H1 (cell line): Measurements from ENCODE around the gene LIG4. TPM values are rescaled to one million over a fixed set of nuclear protein-coding genes. Genes with fewer than 3 reads are reported as not detected.
A peak's percentile ranks its signal among the peaks of the same experiment; 100 is the strongest.

Experiments
- CTCF ChIA-PET: fragments of 300-600 bp; sonication (Branson Sonifier 250); formaldehyde crosslinking; loops from one replicate; lab custom pipeline; 2021; ENCODE audit not compliant: partially characterized antibody; lab: Charles Lee
- POLR2A ChIA-PET: fragments of 300-600 bp; sonication (Branson Sonifier 250); formaldehyde crosslinking; loops from one replicate; lab custom pipeline; 2021; ENCODE audit warnings: inconsistent platforms; ENCODE audit not compliant: partially characterized antibody; lab: Charles Lee
- DNase-seq, 2 experiments: peaks; one replicate each; pipeline versions ENCODE4 v3.0.0 to v3.0.0-alpha.2; 2010 to 2022; ENCODE audit warnings: low spot score in 2 of 2, low read depth in 1 of 2, mixed read lengths in 1 of 2
- FAIRE-seq: peaks from 2 replicates; lab custom pipeline; 2011; peaks lifted over from hg19 to GRCh38; lab: Jason Lieb, UNC
- H2AFZ ChIP-seq: 2 replicates; pipeline ENCODE4 v1.8.1; 2012; ENCODE audit warnings: low read length, inconsistent platforms
- H2AK5ac ChIP-seq: 2 replicates; pipeline ENCODE4 v1.6.1; 2013; ENCODE audit warnings: low read depth, low read length
- H2BK120ac ChIP-seq: replicated peaks from 2 replicates; pipeline ENCODE3; 2013; ENCODE audit warnings: low read depth, low read length, inconsistent platforms
- H2BK12ac ChIP-seq: 2 replicates; pipeline ENCODE4 v1.6.1; 2013; ENCODE audit warnings: low read depth, low read length
- H2BK15ac ChIP-seq: 2 replicates; pipeline ENCODE4 v1.6.1; 2013; ENCODE audit warnings: low read length
- H2BK20ac ChIP-seq: 2 replicates; pipeline ENCODE4 v1.6.1; 2013; ENCODE audit warnings: low read length
- H2BK5ac ChIP-seq: 2 replicates; pipeline ENCODE4 v1.6.1; 2013; ENCODE audit warnings: low read depth, low read length
- H3K14ac ChIP-seq: 2 replicates; pipeline ENCODE4 v1.6.1; 2013; ENCODE audit warnings: inconsistent platforms; ENCODE audit not compliant: insufficient read length
- H3K18ac ChIP-seq: 2 replicates; pipeline ENCODE4 v1.6.1; 2013; ENCODE audit warnings: low read length; ENCODE audit errors: extremely low read depth
- H3K23ac ChIP-seq: 2 replicates; pipeline ENCODE4 v1.6.1; 2013; ENCODE audit warnings: inconsistent platforms; ENCODE audit not compliant: insufficient read length
- H3K23me2 ChIP-seq: 2 replicates; pipeline ENCODE4 v1.6.1; 2013; ENCODE audit warnings: low read depth, low read length
- H3K27ac ChIP-seq: 2 replicates; pipeline ENCODE4 v1.6.1; 2011; ENCODE audit warnings: low read depth, low read length, inconsistent platforms
- H3K27me3 ChIP-seq, 4 experiments: replicated peaks in 1 of 4; 1 replicate in 1 of 4; 2 replicates in 3 of 4; pipeline versions ENCODE4 v1.6.1 to v1.8.1; 2011 to 2013; ENCODE audit warnings: low read length in 3 of 4, mild to moderate bottlenecking in 3 of 4, inconsistent platforms in 2 of 4, mixed read lengths in 2 of 4, moderate library complexity in 1 of 4; ENCODE audit not compliant: control insufficient read depth in 3 of 4, insufficient read depth in 3 of 4; ENCODE audit errors: extremely low read depth in 1 of 4
- H3K36me3 ChIP-seq, 4 experiments: 2 replicates each; pipeline versions ENCODE4 v1.6.1 to v1.8.1; 2011 to 2013; ENCODE audit warnings: mild to moderate bottlenecking in 4 of 4, low read length in 3 of 4, moderate library complexity in 2 of 4, control low read depth in 1 of 4, inconsistent platforms in 1 of 4; ENCODE audit not compliant: insufficient read depth in 4 of 4, control insufficient read depth in 2 of 4
- H3K4ac ChIP-seq: replicated peaks from 2 replicates; pipeline ENCODE3; 2013; ENCODE audit warnings: low read length, low read depth, mixed read lengths, inconsistent platforms; ENCODE audit not compliant: insufficient read length
- H3K4me1 ChIP-seq, 4 experiments: replicated peaks in 1 of 4; 1 replicate in 1 of 4; 2 replicates in 3 of 4; pipeline versions ENCODE4 v1.6.1 to v1.8.1; 2011 to 2013; ENCODE audit warnings: low read length in 3 of 4, inconsistent platforms in 2 of 4, mixed read lengths in 1 of 4; ENCODE audit not compliant: insufficient read depth in 4 of 4, control insufficient read depth in 3 of 4
- H3K4me2 ChIP-seq, 2 experiments: 2 replicates each; pipeline versions ENCODE4 v1.6.1 to v1.8.1; 2011 to 2013; ENCODE audit warnings: low read depth in 2 of 2, low read length in 2 of 2, control low read depth in 1 of 2, inconsistent platforms in 1 of 2, mild to moderate bottlenecking in 1 of 2; ENCODE audit not compliant: insufficient read depth in 1 of 2
- H3K4me3 ChIP-seq, 4 experiments: fragments of 200-600, 300-600 bp in 1 of 4; sonication (generic), shearing (Covaris generic), sonication (Bioruptor Twin) in 1 of 4; 2 replicates each; pipeline versions ENCODE4 v1.5.1 to v1.8.1; 2011 to 2016; ENCODE audit warnings: low read length in 4 of 4, low read depth in 3 of 4, control low read depth in 2 of 4, inconsistent platforms in 2 of 4, mild to moderate bottlenecking in 2 of 4, mixed read lengths in 1 of 4, moderate library complexity in 1 of 4; ENCODE audit not compliant: insufficient read depth in 2 of 4; ENCODE audit errors: extremely low read depth in 1 of 4
- H3K56ac ChIP-seq: replicated peaks from 2 replicates; pipeline ENCODE3; 2013; ENCODE audit warnings: low read depth, mild to moderate bottlenecking, mixed read lengths, low read length, inconsistent platforms; ENCODE audit not compliant: insufficient read length
- H3K79me1 ChIP-seq: 2 replicates; pipeline ENCODE4 v1.6.1; 2013; ENCODE audit warnings: low read depth, low read length, control low read depth
- H3K79me2 ChIP-seq, 2 experiments: 2 replicates each; pipeline versions ENCODE4 v1.6.1 to v1.8.1; 2012 to 2013; ENCODE audit warnings: low read length in 2 of 2, mild to moderate bottlenecking in 2 of 2, inconsistent platforms in 1 of 2; ENCODE audit not compliant: insufficient read depth in 2 of 2, control insufficient read depth in 1 of 2
- H3K9ac ChIP-seq, 4 experiments: replicated peaks in 1 of 4; 1 replicate in 1 of 4; 2 replicates in 3 of 4; pipeline versions ENCODE4 v1.6.1 to v1.8.1; 2011 to 2013; ENCODE audit warnings: low read depth in 3 of 4, low read length in 3 of 4, control low read depth in 2 of 4, mild to moderate bottlenecking in 2 of 4, moderate library complexity in 2 of 4, inconsistent platforms in 1 of 4; ENCODE audit errors: extremely low read depth in 1 of 4
- H3K9me3 ChIP-seq, 2 experiments: 2 replicates each; pipeline versions ENCODE4 v1.6.1 to v1.8.1; 2012 to 2013; ENCODE audit warnings: mild to moderate bottlenecking in 2 of 2, moderate library complexity in 2 of 2, control low read depth in 1 of 2, inconsistent platforms in 1 of 2, low read depth in 1 of 2, low read length in 1 of 2, mixed read lengths in 1 of 2; ENCODE audit not compliant: insufficient read depth in 2 of 2
- H4K20me1 ChIP-seq, 2 experiments: replicated peaks in 1 of 2; 2 replicates each; pipeline versions ENCODE3 to v1.8.1; 2011 to 2013; ENCODE audit warnings: inconsistent platforms in 2 of 2, low read length in 2 of 2, mild to moderate bottlenecking in 1 of 2; ENCODE audit not compliant: insufficient read depth in 2 of 2, control insufficient read depth in 1 of 2
- H4K5ac ChIP-seq: 2 replicates; pipeline ENCODE4 v1.6.1; 2013; ENCODE audit warnings: low read length, low read depth, mixed read lengths, inconsistent platforms; ENCODE audit not compliant: insufficient read length
- H4K8ac ChIP-seq: 2 replicates; pipeline ENCODE4 v1.8.0; 2013; ENCODE audit warnings: mild to moderate bottlenecking, moderate library complexity, low read length, inconsistent platforms; ENCODE audit not compliant: insufficient read depth; ENCODE audit errors: extremely low read depth
- H4K91ac ChIP-seq: replicated peaks from 2 replicates; pipeline ENCODE3; 2013; ENCODE audit warnings: low read length, mixed read lengths, inconsistent platforms; ENCODE audit not compliant: insufficient read length
- KDM4A ChIP-seq: IDR thresholded peaks from one replicate; pipeline ENCODE4 v1.7.1; 2012; ENCODE audit warnings: low read depth, mild to moderate bottlenecking, moderate library complexity, low read length, inconsistent platforms; ENCODE audit not compliant: severe bottlenecking
- TAF7 ChIP-seq: optimal IDR thresholded peaks from 2 replicates; pipeline ENCODE3; 2011; ENCODE audit warnings: low read depth, mild to moderate bottlenecking, inconsistent platforms, low read length, moderate library complexity, borderline replicate concordance
- WGBS, 2 experiments: shearing (Covaris generic) in 1 of 2; methylation state at CpG; one replicate each; pipeline versions ENCODE4 v1.1.6 to v1.1.7; 2013 to 2015; ENCODE audit warnings: low lambda C conversion rate in 2 of 2, mixed read lengths in 2 of 2, inconsistent platforms in 1 of 2, low coverage in 1 of 2, missing lambda C conversion rate in 1 of 2; ENCODE audit not compliant: insufficient replicate concordance in 2 of 2, insufficient coverage in 1 of 2, insufficient read length in 1 of 2; ENCODE audit errors: extremely low coverage in 1 of 2, missing lambda C conversion rate in 1 of 2; 5-methylcytosine and 5-hydroxymethylcytosine counted together
- polyA plus RNA-seq, 7 experiments: library from polyadenylated mRNA; depleted of rRNA in 3 of 7; stranded (reverse) in 5 of 7; unstranded in 2 of 7; fragments of >200 nt in 5 of 7; fragments of 200-250 nt in 2 of 7; gene quantifications; 1 replicate in 5 of 7; 2 replicates in 1 of 7; 4 replicates in 1 of 7; pipeline versions ENCODE4 v1.2.1 to v1.2.3, GENCODE V29; 2011 to 2013; ENCODE audit warnings: missing spikeins in 2 of 7, mixed read lengths in 2 of 7
- total RNA-seq: library from RNA; stranded (reverse); fragmentation: NEBNext Ultra II Directional; extraction: Animal tissue kit (Norgen Biotek cat#: 25700); gene quantifications from 2 replicates; pipeline ENCODE4 v1.2.1, GENCODE V29; 2021

LIG4 gene
- total and polyA plus RNA-seq, 2 of the 8 experiments (the other 6 are each of a cell fraction or from before 2014, with no cell fraction given) = 1.1 to 4.5 TPM

- 8% methylated on average over 17 of the region's 41 CpGs; no CpG with 5 or more reads in 1 of the 2 experiments for WGBS, 2 experiments
- Histone ChIP-seq H3K4ac (no peak overlapping the region), H3K9me3 (no peaks in the 10 kb centered on the region), H3K23me2 (0 out of 2 replicates have a peak, but pooled peaks cover 4% of the 10 kb centered on the region), H3K36me3 (no peaks in the 10 kb centered on the region), H4K91ac (no peak overlapping the region), H2AK5ac (no peak overlapping the region), H3K27ac (no peak overlapping the region), H3K4me3 (peak overlapping the region; percentile 58 to 62 (median 60)), H4K5ac (no peak overlapping the region), H2BK15ac (no peak overlapping the region), H2AFZ (peak overlapping the region; percentile 100), H3K14ac (no peak overlapping the region), H2BK120ac (no peak overlapping the region), H3K56ac (no peak overlapping the region), H3K4me2 (peak overlapping the region; percentile 77 to 99), H4K20me1 (peaks cover 0 to 3% of the 10 kb centered on the region in 2 experiments), H3K79me1 (no peaks in the 10 kb centered on the region), H2BK20ac (no peak overlapping the region), H2BK12ac (no peak overlapping the region), H3K4me1 (no peaks in the 10 kb centered on the region; a peak in 3 of 7 replicates), H3K23ac (no peak overlapping the region), H3K18ac (no peak overlapping the region), H3K79me2 (peaks cover 0 to 10% of the 10 kb centered on the region in 2 experiments; a peak in 2 of 4 replicates), H3K9ac (peak overlapping the region in 1 of 4 experiments; percentile 58; a peak in 1 of 7 replicates), H3K27me3 (no peaks in the 10 kb centered on the region), H2BK5ac (no peak overlapping the region), H4K8ac (no peak overlapping the region)
- POLR2A ChIA-PET = no interaction called here
- FAIRE-seq = no peak
- CTCF ChIA-PET = interaction anchor here (0.8 to 1.0 kb wide), 2 partner anchors 59 to 1012 kb away, joined by 3 to 6 read pairs; no protein-coding TSS in a partner anchor
- DNase-seq = no peak
- TF ChIP-seq KDM4A = peak; percentile 83
- no peak for TF ChIP-seq TAF7
Observed at GRCh38 chr13:108214441-108215271, 680 bp downstream of the LIG4 start.
